ENCODE measurements around the gene PKN1.
"Not testable (repeated sequence)": the region's sequence is repeated elsewhere in the genome, so short reads cannot be mapped to it uniquely, and the experiment has no call there.

The PKN1 gene

DNA sequence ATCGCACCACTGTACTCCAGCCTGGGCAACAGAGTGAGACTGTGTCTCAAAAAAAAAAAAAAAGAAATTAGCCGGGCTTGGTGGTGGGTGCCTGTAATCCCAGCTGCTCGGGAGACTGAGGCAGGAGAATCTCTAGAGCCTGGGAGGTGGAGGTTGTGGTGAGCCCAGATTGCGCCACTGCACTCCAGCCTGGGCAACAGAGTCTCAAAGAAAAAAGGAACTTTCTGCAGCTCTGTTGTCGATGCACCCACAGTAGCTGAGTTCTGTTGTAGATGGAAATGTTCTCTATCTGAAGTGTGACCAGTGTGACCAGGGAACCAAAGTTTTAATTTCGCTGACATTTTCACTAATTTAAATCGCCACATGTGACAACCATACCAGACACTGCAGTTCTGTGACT lies 29.3 kb downstream of the PKN1 start:
- H3K9me3 ChIP-seq (ENCODE audit: control insufficient read depth in 5 of 5, low read length in 5 of 5); H3K4me1 ChIP-seq (ENCODE audit: control insufficient read depth in 5 of 5, insufficient read depth in 5 of 5, low read length in 5 of 5); H3K4me3 ChIP-seq (ENCODE audit: low read depth in 1 of 5, low read length in 5 of 5); H3K27me3 ChIP-seq (ENCODE audit: control insufficient read depth in 5 of 5, insufficient read depth in 4 of 5, low read length in 5 of 5); H3K27ac ChIP-seq (ENCODE audit: low read depth, low read length); H3K9ac ChIP-seq (ENCODE audit: low read length in 5 of 5): not testable (repeated sequence)
- H3K36me3 ChIP-seq (ENCODE audit: control insufficient read depth in 5 of 5, insufficient read depth in 5 of 5, low read length in 5 of 5), result peaks cover 7 to 83% (median 62%) of the 10 kb centered on the region in 5 donors

DNA sequence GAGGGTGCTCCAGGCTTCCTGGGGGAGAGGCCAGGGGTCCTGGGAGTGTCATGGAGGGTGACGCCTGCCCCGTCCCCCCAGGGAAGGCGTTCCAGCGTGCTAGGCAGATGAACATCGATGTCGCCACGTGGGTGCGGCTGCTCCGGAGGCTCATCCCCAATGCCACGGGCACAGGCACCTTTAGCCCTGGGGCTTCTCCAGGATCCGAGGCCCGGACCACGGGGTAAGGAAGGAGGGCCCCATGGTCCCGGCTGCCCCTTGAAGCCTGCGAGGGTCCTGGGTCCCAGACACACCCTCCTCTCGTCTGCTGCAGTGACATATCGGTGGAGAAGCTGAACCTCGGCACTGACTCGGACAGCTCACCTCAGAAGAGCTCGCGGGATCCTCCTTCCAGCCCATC lies 30.6 kb downstream of the PKN1 start:
- Histone ChIP-seq H3K27ac (ENCODE audit: low read depth, low read length) (no peak overlapping the region), H3K27me3 (ENCODE audit: control insufficient read depth in 5 of 5, insufficient read depth in 4 of 5, low read length in 5 of 5) (no peaks in the 10 kb centered on the region), H3K9ac (ENCODE audit: low read length in 5 of 5) (no peak overlapping the region), H3K4me3 (ENCODE audit: low read depth in 1 of 5, low read length in 5 of 5) (no peak overlapping the region), H3K4me1 (ENCODE audit: control insufficient read depth in 5 of 5, insufficient read depth in 5 of 5, low read length in 5 of 5) (no peaks in the 10 kb centered on the region), H3K36me3 (ENCODE audit: control insufficient read depth in 5 of 5, insufficient read depth in 5 of 5, low read length in 5 of 5) (peaks cover 7 to 84% (median 68%) of the 10 kb centered on the region in 5 donors), H3K9me3 (ENCODE audit: control insufficient read depth in 5 of 5, low read length in 5 of 5) (no peaks in the 10 kb centered on the region)

DNA sequence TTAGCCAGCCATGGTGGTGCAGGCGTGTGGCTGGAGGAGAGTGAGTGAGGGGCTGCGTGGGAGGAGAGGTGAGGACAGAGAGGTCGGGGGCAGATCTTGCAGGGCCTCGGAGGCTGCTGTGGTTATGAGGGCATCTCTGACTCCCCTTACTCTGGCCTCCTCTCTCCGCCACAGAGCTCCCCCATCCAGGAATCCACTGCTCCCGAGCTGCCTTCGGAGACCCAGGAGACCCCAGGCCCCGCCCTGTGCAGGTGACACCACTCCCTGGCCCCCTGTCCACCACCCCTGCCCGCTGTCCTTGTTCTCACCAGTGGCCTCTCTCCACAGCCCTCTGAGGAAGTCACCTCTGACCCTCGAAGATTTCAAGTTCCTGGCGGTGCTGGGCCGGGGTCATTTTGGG lies 34.3 kb downstream of the PKN1 start:
- Histone ChIP-seq H3K9ac (ENCODE audit: low read length in 5 of 5) (no peak overlapping the region), H3K36me3 (ENCODE audit: control insufficient read depth in 5 of 5, insufficient read depth in 5 of 5, low read length in 5 of 5) (peaks cover 0 to 84% (median 69%) of the 10 kb centered on the region in 5 donors), H3K27me3 (ENCODE audit: control insufficient read depth in 5 of 5, insufficient read depth in 4 of 5, low read length in 5 of 5) (peaks cover 0 to 1% (median 0%) of the 10 kb centered on the region in 5 donors), H3K27ac (ENCODE audit: low read depth, low read length) (no peak overlapping the region), H3K9me3 (ENCODE audit: control insufficient read depth in 5 of 5, low read length in 5 of 5) (no peaks in the 10 kb centered on the region), H3K4me3 (ENCODE audit: low read depth in 1 of 5, low read length in 5 of 5) (no peak overlapping the region), H3K4me1 (ENCODE audit: control insufficient read depth in 5 of 5, insufficient read depth in 5 of 5, low read length in 5 of 5) (peaks cover 0 to 8% (median 6%) of the 10 kb centered on the region in 5 donors)

DNA sequence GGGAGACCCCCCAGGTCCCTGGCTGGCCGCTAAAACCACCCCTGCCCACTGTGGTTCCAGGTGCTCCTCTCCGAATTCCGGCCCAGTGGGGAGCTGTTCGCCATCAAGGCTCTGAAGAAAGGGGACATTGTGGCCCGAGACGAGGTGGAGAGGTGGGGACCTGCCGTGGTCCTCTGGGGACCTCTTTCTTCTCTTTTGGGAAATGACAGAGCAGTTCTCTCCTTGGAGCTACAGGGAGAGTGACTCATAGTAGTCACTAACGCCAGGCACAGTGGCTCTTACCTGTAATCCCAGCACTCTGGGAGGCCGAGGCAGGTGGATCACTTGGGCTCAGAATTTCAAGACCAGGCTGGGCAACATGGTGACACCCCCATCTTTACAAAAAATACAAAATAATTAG lies 34.7 kb downstream of the PKN1 start:
- Histone ChIP-seq H3K9ac (ENCODE audit: low read length in 5 of 5) (no peak overlapping the region), H3K27me3 (ENCODE audit: control insufficient read depth in 5 of 5, insufficient read depth in 4 of 5, low read length in 5 of 5) (peaks cover 0 to 5% (median 4%) of the 10 kb centered on the region in 5 donors), H3K4me1 (ENCODE audit: control insufficient read depth in 5 of 5, insufficient read depth in 5 of 5, low read length in 5 of 5) (peaks cover 0 to 12% (median 10%) of the 10 kb centered on the region in 5 donors), H3K9me3 (ENCODE audit: control insufficient read depth in 5 of 5, low read length in 5 of 5) (no peaks in the 10 kb centered on the region), H3K27ac (ENCODE audit: low read depth, low read length) (no peak overlapping the region), H3K4me3 (ENCODE audit: low read depth in 1 of 5, low read length in 5 of 5) (no peak overlapping the region), H3K36me3 (ENCODE audit: control insufficient read depth in 5 of 5, insufficient read depth in 5 of 5, low read length in 5 of 5) (peaks cover 0 to 80% (median 66%) of the 10 kb centered on the region in 5 donors)

DNA sequence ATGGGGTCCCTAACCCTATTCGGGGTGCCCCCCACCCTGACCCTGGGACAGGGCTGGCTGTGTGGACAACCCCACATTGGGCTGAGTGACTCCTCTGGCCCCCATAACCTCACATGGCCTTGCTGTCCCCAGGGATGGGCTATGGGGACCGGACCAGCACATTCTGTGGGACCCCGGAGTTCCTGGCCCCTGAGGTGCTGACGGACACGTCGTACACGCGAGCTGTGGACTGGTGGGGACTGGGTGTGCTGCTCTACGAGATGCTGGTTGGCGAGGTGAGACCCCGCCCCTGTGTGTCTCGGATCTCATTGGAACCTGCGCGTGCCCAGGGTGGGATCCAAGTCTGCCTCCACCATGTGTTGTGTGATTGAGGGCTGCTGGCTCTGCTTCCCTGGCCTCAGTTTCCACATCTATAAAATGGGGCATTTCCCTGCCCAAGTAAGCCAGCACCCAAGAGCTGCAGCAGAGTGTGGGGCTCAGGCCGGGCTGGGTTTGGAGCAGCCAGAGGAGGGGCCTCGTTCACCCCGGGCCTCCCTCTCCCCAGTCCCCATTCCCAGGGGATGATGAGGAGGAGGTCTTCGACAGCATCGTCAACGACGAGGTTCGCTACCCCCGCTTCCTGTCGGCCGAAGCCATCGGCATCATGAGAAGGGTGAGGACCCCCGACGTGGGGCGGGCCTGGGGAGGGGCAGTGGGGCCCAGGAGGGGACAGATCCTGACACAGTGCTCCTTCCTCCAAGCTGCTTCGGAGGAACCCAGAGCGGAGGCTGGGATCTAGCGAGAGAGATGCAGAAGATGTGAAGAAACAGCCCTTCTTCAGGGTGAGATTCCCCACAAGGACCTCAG lies 37.1 kb downstream of the PKN1 start:
- peaks cover 0 to 34% (median 24%) of the 10 kb centered on the region in 5 donors for H3K4me1 ChIP-seq (ENCODE audit: control insufficient read depth in 5 of 5, insufficient read depth in 5 of 5, low read length in 5 of 5)
- peaks cover 0 to 56% (median 46%) of the 10 kb centered on the region in 5 donors for H3K36me3 ChIP-seq (ENCODE audit: control insufficient read depth in 5 of 5, insufficient read depth in 5 of 5, low read length in 5 of 5)
- H3K4me3 ChIP-seq (ENCODE audit: low read depth in 1 of 5, low read length in 5 of 5), result no peak overlapping the region
- no peak overlapping the region for H3K9ac ChIP-seq (ENCODE audit: low read length in 5 of 5)
- no peak overlapping the region for H3K27ac ChIP-seq (ENCODE audit: low read depth, low read length)
- H3K27me3 ChIP-seq (ENCODE audit: control insufficient read depth in 5 of 5, insufficient read depth in 4 of 5, low read length in 5 of 5), result peaks cover 2 to 18% (median 14%) of the 10 kb centered on the region in 5 donors
- H3K9me3 ChIP-seq (ENCODE audit: control insufficient read depth in 5 of 5, low read length in 5 of 5), result no peaks in the 10 kb centered on the region

DNA sequence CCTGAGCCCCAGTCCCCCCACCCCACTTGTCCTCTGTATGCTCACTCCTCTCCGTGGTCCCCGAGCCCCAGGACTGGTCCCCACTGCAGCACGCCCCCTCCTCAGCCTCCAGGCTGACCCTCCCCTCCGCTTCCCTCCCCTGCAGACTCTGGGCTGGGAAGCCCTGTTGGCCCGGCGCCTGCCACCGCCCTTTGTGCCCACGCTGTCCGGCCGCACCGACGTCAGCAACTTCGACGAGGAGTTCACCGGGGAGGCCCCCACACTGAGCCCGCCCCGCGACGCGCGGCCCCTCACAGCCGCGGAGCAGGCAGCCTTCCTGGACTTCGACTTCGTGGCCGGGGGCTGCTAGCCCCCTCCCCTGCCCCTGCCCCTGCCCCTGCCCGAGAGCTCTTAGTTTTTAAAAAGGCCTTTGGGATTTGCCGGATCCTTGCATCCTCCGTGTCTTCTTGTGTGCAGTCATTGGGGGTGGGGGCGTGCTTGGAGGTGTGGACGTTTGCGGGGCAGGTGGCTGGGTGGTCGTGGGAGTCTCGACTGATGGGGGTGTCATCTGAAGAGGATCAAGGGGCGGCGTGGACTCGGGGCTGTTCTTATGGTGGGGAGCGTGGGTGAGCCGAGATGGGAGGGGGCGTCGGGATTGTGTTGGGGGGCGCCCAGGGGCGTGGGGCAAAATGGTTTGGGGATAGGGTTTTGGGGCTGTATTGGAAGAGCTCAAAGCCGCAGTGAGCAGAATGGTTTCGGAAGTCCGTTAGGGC lies 38.5 kb downstream of the PKN1 start:
- H3K9ac ChIP-seq (ENCODE audit: low read length in 5 of 5), result no peak overlapping the region
- H3K36me3 ChIP-seq (ENCODE audit: control insufficient read depth in 5 of 5, insufficient read depth in 5 of 5, low read length in 5 of 5), result peaks cover 0 to 47% (median 39%) of the 10 kb centered on the region in 5 donors
- H3K4me1 ChIP-seq (ENCODE audit: control insufficient read depth in 5 of 5, insufficient read depth in 5 of 5, low read length in 5 of 5), result peaks cover 0 to 41% (median 32%) of the 10 kb centered on the region in 5 donors
- peak overlapping the region in 1 of 5 donors; percentile 51 for H3K4me3 ChIP-seq (ENCODE audit: low read depth in 1 of 5, low read length in 5 of 5)
- no peak overlapping the region for H3K27ac ChIP-seq (ENCODE audit: low read depth, low read length)
- peaks cover 2 to 21% (median 14%) of the 10 kb centered on the region in 5 donors for H3K27me3 ChIP-seq (ENCODE audit: control insufficient read depth in 5 of 5, insufficient read depth in 4 of 5, low read length in 5 of 5)
- H3K9me3 ChIP-seq (ENCODE audit: control insufficient read depth in 5 of 5, low read length in 5 of 5), result no peaks in the 10 kb centered on the region

DNA sequence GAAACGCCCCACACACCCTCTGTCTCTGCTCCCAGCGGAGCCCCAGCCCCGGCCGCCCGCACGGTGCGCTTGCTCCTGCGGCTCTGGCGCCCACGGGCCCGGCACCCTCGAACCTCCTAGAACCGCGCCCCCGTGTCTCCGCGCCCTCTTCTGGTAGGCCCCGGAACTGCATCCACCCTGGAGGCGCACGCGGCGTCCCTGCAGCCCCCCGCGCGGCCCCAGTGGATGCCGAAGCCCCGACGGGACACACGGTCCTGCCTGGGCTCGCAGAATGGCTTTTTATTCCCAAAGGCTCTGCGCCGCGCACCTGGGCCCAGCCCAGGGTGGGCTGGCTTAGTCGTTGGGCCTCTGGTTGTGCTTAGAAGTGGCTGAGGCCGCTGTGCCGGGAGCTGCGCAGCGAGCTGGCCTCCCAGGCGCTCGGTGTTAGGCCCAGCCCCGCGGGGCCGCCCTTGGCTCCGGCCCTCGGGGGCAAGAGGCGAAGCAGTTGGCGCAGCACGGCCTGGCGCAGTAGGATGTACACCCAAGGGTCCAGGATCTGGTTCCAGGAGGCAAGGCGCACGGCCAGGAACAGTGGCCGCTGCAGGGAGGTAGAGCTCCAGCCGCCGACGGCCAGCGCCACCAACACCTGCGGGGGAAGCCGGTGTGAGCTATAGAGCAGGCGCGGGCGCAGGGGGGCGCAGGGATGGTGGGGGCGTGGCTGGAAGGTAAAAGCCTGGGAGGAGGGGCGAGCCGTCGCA lies 39.3 kb downstream of the PKN1 start:
- peaks cover 2 to 21% (median 14%) of the 10 kb centered on the region in 5 donors for H3K27me3 ChIP-seq (ENCODE audit: control insufficient read depth in 5 of 5, insufficient read depth in 4 of 5, low read length in 5 of 5)
- H3K9ac ChIP-seq (ENCODE audit: low read length in 5 of 5), result no peak overlapping the region
- no peak overlapping the region for H3K27ac ChIP-seq (ENCODE audit: low read depth, low read length)
- H3K36me3 ChIP-seq (ENCODE audit: control insufficient read depth in 5 of 5, insufficient read depth in 5 of 5, low read length in 5 of 5), result peaks cover 0 to 41% (median 35%) of the 10 kb centered on the region in 5 donors
- no peaks in the 10 kb centered on the region for H3K9me3 ChIP-seq (ENCODE audit: control insufficient read depth in 5 of 5, low read length in 5 of 5)
- H3K4me3 ChIP-seq (ENCODE audit: low read depth in 1 of 5, low read length in 5 of 5), result peak overlapping the region in 2 of 5 donors; percentile 8 to 51
- peaks cover 0 to 49% (median 39%) of the 10 kb centered on the region in 5 donors for H3K4me1 ChIP-seq (ENCODE audit: control insufficient read depth in 5 of 5, insufficient read depth in 5 of 5, low read length in 5 of 5)

DNA sequence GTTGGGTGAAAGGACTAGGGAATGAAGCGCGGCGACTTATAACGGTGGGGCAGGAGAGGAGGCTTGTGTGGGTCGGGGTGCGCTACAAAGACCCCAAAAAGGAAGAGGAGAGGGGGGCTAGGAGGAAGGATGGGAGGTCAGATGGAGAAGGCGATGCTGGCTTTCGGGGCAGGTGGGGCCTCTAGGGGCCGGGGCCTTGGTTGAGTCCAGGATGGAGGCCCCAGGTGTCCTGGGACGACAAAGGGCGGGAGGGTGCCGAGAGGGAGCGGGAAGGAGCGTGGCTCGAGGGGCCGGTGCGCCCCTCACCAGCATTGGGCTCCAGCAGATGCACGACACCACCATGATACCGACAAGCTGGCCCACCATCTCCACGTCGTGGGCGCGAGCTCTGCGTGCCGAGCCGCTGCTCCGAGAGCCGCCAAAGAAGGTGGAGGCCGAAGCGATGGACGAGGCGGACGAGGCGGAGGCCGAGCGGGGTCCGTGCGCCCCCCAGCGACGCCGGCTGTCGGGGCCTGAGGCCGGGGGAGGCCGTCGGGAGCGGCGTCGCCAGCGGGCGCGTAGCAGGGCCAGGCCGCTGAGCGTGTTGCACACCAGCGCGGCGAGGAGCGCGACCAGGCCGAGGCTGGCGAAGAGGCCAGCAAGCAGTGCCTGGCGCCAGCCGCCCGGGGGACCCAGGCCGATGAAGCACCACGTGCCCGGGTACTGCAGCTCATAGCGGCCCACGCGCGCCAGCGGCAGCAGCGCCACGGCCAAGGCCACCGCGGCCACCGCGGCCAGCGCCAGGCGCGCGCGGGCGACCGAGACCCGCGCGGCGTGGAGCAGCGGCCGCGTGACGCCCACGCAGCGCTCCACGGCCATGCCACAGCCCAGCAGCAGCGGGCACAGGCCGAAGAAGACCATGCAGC lies 40.2 kb downstream of the PKN1 start:
- peaks cover 0 to 49% (median 41%) of the 10 kb centered on the region in 5 donors for H3K4me1 ChIP-seq (ENCODE audit: control insufficient read depth in 5 of 5, insufficient read depth in 5 of 5, low read length in 5 of 5)

More for the DNA sequence above, 40.2 kb downstream of the PKN1 start:
- Histone ChIP-seq H3K9ac (ENCODE audit: low read length in 5 of 5) (no peak overlapping the region), H3K27ac (ENCODE audit: low read depth, low read length) (no peak overlapping the region), H3K9me3 (ENCODE audit: control insufficient read depth in 5 of 5, low read length in 5 of 5) (no peaks in the 10 kb centered on the region), H3K36me3 (ENCODE audit: control insufficient read depth in 5 of 5, insufficient read depth in 5 of 5, low read length in 5 of 5) (peaks cover 0 to 39% (median 35%) of the 10 kb centered on the region in 5 donors), H3K27me3 (ENCODE audit: control insufficient read depth in 5 of 5, insufficient read depth in 4 of 5, low read length in 5 of 5) (peaks cover 2 to 21% (median 14%) of the 10 kb centered on the region in 5 donors), H3K4me3 (ENCODE audit: low read depth in 1 of 5, low read length in 5 of 5) (peak overlapping the region in 2 of 5 donors; percentile 6 to 11)

Data from subcutaneous abdominal adipose tissue (tissue), 5 donors.